Common myeloid progenitor, CD34-positive (primary cell): Measurements from ENCODE around the gene KIRREL3.

ENCODE experiments used
- CTCF ChIA-PET: fragments of 350-600 bp; sonication (Branson Sonifier 250); formaldehyde crosslinking; loops from one replicate; lab custom pipeline; 2021; ENCODE audit warnings: antibody characterized with exemption; lab: Charles Lee
- POLR2A ChIA-PET: fragments of 350-600 bp; sonication (Branson Sonifier 250); formaldehyde crosslinking; loops from one replicate; lab custom pipeline; 2021; ENCODE audit warnings: antibody characterized with exemption; lab: Charles Lee
- DNase-seq, 3 donors: peaks; one replicate each; pipeline versions ENCODE4 v3.0.0 to v3.0.0-alpha.2; 2013
- H3K27ac ChIP-seq, 2 experiments: 1 replicate in 1 of 2; 2 replicates in 1 of 2; pipeline ENCODE4 v1.7.0; 2013; ENCODE audit warnings: inconsistent platforms in 2 of 2, low read length in 2 of 2, mild to moderate bottlenecking in 2 of 2, low read depth in 1 of 2, moderate library complexity in 1 of 2; ENCODE audit not compliant: severe bottlenecking in 2 of 2, insufficient read depth in 1 of 2, poor library complexity in 1 of 2
- H3K27me3 ChIP-seq, 5 experiments: replicated peaks in 2 of 5; 1 replicate in 3 of 5; 2 replicates in 2 of 5; pipeline versions ENCODE4 v1.6.1 to v1.7.0; 2013; ENCODE audit warnings: low read length in 4 of 5, mild to moderate bottlenecking in 2 of 5, moderate library complexity in 2 of 5, inconsistent platforms in 1 of 5; ENCODE audit not compliant: insufficient read depth in 5 of 5, control insufficient read depth in 4 of 5
- H3K36me3 ChIP-seq, 4 experiments: 1 replicate in 2 of 4; 2 replicates in 2 of 4; pipeline versions ENCODE4 v1.6.1 to v1.7.0; 2013; ENCODE audit warnings: low read length in 3 of 4, control low read depth in 1 of 4, mild to moderate bottlenecking in 1 of 4; ENCODE audit not compliant: control insufficient read depth in 4 of 4, insufficient read depth in 4 of 4
- H3K4me1 ChIP-seq, 4 experiments: 1 replicate in 3 of 4; 2 replicates in 1 of 4; pipeline versions ENCODE4 v1.6.1 to v1.7.1; 2013; ENCODE audit warnings: low read length in 3 of 4, mild to moderate bottlenecking in 3 of 4, control low read depth in 1 of 4, inconsistent platforms in 1 of 4, moderate library complexity in 1 of 4; ENCODE audit not compliant: control insufficient read depth in 4 of 4, insufficient read depth in 4 of 4; ENCODE audit errors: control extremely low read depth in 1 of 4
- H3K4me3 ChIP-seq, 7 experiments: 1 replicate in 4 of 7; 2 replicates in 3 of 7; pipeline versions ENCODE4 v1.5.1 to v1.7.0; 2013; ENCODE audit warnings: mild to moderate bottlenecking in 7 of 7, low read length in 6 of 7, moderate library complexity in 6 of 7, inconsistent platforms in 2 of 7, low read depth in 2 of 7, control low read depth in 1 of 7; ENCODE audit not compliant: insufficient read depth in 4 of 7, control insufficient read depth in 1 of 7; ENCODE audit errors: extremely low read depth in 1 of 7
- H3K9me3 ChIP-seq, 5 experiments: 1 replicate in 4 of 5; 2 replicates in 1 of 5; pipeline versions ENCODE4 v1.6.1 to v1.7.1; 2013; ENCODE audit warnings: low read length in 4 of 5, mild to moderate bottlenecking in 2 of 5, inconsistent platforms in 1 of 5, low read depth in 1 of 5, moderate library complexity in 1 of 5; ENCODE audit not compliant: control insufficient read depth in 4 of 5, insufficient read depth in 2 of 5; ENCODE audit errors: control extremely low read depth in 1 of 5
- WGBS: methylation state at CpG from one replicate; pipeline ENCODE4 v1.1.5; 2013; ENCODE audit not compliant: insufficient coverage; 5-methylcytosine and 5-hydroxymethylcytosine counted together

The KIRREL3 gene

DNA sequence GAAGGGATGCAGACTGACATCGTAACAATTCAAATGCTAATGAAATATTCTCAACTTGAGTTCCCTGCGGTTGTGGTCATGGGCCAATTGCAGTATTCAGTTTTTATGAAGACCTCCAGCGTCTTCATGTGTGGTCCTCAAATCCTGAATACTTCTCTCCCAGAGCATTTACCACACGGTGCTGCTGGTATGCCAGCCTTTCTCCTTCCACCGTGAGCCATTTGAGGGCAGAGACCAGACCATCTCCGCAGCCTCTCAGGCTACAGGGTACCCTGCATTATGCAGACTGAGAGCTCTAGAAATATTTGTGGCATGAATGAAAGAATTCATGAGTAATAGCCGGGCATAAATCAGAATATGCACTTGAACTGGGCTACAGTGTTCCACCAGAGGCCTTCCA, 355.4 kb downstream of the KIRREL3 start:
- WGBS, result 100% methylated on average over 3 of the region's 7 CpGs
- Histone ChIP-seq H3K9me3 (peaks cover 0 to 2% (median 0%) of the 10 kb centered on the region in 5 experiments), H3K27ac (no peak overlapping the region), H3K27me3 (peaks cover 0 to 19% (median 6%) of the 10 kb centered on the region in 5 experiments), H3K36me3 (no peaks in the 10 kb centered on the region), H3K4me3 (no peak overlapping the region), H3K4me1 (no peaks in the 10 kb centered on the region)
- POLR2A ChIA-PET, result no interaction called here
- CTCF ChIA-PET, result no interaction called here
- DNase-seq, result no peak

DNA sequence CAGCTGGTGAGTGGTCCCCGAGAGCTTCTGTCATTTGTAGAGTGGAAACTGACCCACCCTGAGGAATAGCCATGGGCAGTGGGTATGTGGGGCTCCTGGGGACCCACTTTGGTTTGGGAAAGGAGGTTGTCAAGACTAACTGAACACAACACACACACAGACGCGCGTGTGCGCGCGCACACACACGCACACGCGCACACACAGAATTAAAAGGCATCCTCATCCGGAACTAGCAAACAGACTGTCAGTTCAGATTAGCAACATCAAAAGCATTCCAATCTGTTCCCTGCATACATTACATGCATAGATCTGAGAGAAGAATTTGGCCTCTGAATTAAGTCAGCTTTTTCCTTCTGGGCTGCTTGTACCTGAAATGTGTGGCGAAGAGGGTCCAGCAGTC, 360.4 kb downstream of the KIRREL3 start:
- Histone ChIP-seq H3K27me3 (peaks cover 3 to 49% (median 13%) of the 10 kb centered on the region in 5 experiments), H3K9me3 (peaks cover 0 to 2% (median 0%) of the 10 kb centered on the region in 5 experiments), H3K27ac (no peak overlapping the region), H3K36me3 (no peaks in the 10 kb centered on the region), H3K4me3 (no peak overlapping the region), H3K4me1 (no peaks in the 10 kb centered on the region)
- no peak for DNase-seq
- 98% methylated on average over 8 of the region's 12 CpGs for WGBS
- CTCF ChIA-PET, result no interaction called here
- POLR2A ChIA-PET, result no interaction called here

DNA sequence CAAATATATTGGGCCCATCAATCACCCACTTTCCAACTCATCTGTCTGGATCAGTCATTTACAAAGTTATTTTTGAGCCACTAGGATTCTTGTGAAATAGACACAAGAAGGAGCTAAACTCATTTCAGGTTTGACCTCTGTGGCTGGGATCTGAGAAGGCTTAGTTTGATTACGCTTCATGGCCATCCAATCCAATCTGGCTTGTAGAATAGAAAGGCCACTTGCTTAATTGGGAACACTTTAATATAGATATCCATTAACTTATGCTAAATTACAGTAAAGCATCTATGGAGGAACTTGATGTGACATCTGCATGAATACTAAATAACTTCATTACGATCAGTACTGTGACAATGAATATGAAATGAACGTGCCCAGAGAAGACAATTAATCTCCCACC, 360.9 kb downstream of the KIRREL3 start:
- no CpG with 5 or more reads among the region's 3 CpGs for WGBS
- ChIA-PET POLR2A (no interaction called here), CTCF (interaction anchor here (1.0 kb wide), 1 partner anchor 12 kb away, joined by 3 read pairs; no protein-coding TSS in a partner anchor)
- Histone ChIP-seq H3K9me3 (peaks cover 0 to 2% (median 0%) of the 10 kb centered on the region in 5 experiments), H3K27ac (no peak overlapping the region), H3K36me3 (no peaks in the 10 kb centered on the region), H3K4me3 (no peak overlapping the region), H3K4me1 (no peaks in the 10 kb centered on the region), H3K27me3 (peaks cover 3 to 50% (median 12%) of the 10 kb centered on the region in 5 experiments)
- DNase-seq, result no peak

DNA sequence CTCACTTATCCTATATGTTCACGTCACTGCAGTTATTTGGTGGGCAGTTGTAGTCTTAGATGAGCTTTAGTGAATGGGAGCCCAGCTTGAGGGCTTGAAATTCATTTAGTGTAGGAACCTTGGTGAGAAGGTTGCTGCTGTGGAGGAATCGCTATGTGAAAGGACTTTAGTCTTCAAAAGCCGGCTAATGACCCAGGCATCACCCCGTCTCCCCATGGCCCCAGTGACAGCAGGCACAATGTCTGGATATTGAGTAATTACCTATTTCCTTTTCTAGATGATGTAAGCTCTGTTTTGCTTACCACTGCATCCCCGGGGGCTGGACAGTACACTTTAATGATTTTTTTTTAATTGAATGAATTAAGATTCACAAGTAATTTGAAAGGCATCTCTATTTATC, 361.9 kb downstream of the KIRREL3 start:
- no peaks in the 10 kb centered on the region for H3K4me1 ChIP-seq
- POLR2A ChIA-PET, result no interaction called here
- no peak for DNase-seq
- 47% methylated on average over 3 of the region's 5 CpGs for WGBS
- no peaks in the 10 kb centered on the region for H3K36me3 ChIP-seq
- peaks cover 3 to 56% (median 16%) of the 10 kb centered on the region in 5 experiments for H3K27me3 ChIP-seq
- no peak overlapping the region for H3K27ac ChIP-seq
- CTCF ChIA-PET, result interaction anchor here (1.0 kb wide), 1 partner anchor 13 kb away, joined by 3 read pairs; no protein-coding TSS in a partner anchor
- no peak overlapping the region for H3K4me3 ChIP-seq
- H3K9me3 ChIP-seq, result peaks cover 0 to 2% (median 0%) of the 10 kb centered on the region in 5 experiments

DNA sequence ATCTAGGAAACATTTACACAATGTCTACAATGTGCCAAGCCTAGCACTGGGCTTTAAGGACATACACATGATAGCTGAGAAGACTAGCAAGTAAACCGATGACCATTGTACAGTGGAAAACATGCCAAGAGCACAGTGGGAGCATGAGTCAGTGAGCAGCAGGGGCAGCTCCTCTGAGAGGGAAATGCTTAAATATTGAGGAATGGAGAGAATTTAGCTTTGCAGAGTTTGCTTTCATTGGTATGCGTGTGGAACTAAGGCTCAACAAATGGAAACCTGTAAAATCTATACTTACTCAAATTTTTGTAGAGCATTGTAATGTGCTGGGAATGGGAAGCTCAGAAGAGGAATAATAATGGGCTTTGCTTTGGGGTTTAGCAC, 362.8 kb downstream of the KIRREL3 start:
- CTCF ChIA-PET, result no interaction called here
- no peak overlapping the region for H3K27ac ChIP-seq

DNA sequence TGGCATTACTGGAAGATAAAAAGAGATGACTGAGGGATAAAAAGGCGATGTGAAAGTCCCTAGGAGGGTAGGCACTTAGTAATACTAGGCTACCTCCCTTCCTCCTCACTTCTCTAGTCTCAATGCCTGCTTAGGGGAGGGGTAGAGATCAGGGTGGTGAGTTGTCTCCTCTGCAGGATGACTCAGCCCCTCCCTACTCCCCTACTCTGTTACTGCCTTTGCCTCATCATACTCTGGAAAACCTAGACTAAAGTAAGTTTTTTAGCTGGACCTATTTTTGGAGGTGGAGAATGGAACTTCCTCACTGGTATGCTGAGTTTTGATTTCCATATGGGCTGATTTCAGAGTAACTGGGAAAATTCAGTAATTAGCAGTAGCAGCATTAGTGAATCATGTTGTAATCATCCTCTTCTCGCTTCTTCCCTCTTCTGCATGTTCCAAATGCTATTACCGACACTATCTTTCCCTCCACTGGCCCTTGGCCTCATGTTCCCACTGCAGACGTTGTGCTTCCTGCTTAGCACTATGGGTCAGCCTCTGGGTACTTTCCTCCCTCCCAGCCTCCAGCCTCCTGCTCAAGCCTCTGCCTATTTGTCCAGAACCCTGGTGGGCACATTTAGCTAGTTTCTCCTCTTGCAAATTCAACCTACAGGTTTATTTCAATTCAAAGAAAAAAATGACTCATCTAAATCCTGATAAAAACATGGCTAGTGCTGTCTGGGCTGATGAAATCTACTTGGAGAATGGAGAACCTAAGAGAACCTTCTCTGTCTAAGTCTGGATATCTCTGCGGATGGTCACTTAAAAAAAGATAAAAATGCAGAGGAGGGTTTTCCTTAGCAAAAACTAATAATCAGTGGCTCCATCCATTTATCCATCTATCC, 363.4 kb downstream of the KIRREL3 start:
- ChIA-PET POLR2A (no interaction called here), CTCF (no interaction called here)
- no peak overlapping the region for H3K4me3 ChIP-seq
- WGBS, result 78% methylated on average over 3 of the region's 5 CpGs
- H3K27ac ChIP-seq, result no peak overlapping the region
- no peak for DNase-seq
- no peaks in the 10 kb centered on the region for H3K4me1 ChIP-seq
- peaks cover 0 to 2% (median 0%) of the 10 kb centered on the region in 5 experiments for H3K9me3 ChIP-seq
- H3K36me3 ChIP-seq, result no peaks in the 10 kb centered on the region
- peaks cover 3 to 47% (median 16%) of the 10 kb centered on the region in 5 experiments for H3K27me3 ChIP-seq

More for the DNA sequence above, 362.8 kb downstream of the KIRREL3 start:
- H3K9me3 ChIP-seq, result peaks cover 0 to 2% (median 0%) of the 10 kb centered on the region in 5 experiments
- H3K4me1 ChIP-seq, result no peaks in the 10 kb centered on the region
- POLR2A ChIA-PET, result no interaction called here
- DNase-seq, result no peak
- H3K27me3 ChIP-seq, result peaks cover 3 to 52% (median 16%) of the 10 kb centered on the region in 5 experiments
- H3K36me3 ChIP-seq, result no peaks in the 10 kb centered on the region
- WGBS, result 100% methylated on average over 1 of the region's 2 CpGs
- H3K4me3 ChIP-seq, result no peak overlapping the region

DNA sequence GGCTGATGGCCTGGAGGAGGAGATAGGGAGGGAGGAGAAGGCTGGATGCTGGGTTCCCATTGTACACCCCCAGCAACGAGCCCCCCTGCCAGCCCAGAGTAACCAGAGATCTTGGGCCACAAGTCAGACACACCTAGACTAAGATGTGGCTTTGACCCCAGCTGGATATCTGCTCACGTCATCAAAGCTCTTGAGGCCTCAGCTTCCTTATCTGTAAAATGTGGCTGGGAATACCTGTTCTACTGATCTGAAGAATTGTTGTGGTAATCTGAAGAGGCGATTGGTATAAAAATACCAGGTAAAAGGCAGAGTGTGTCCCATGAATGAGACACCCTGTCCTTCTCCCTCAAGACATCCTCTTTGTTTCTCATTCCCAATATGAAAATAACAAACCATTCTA, 365.1 kb downstream of the KIRREL3 start:
- DNase-seq, result no peak
- no peak overlapping the region for H3K4me3 ChIP-seq
- WGBS, result 93% methylated on average over 2 of the region's 3 CpGs
- no peaks in the 10 kb centered on the region for H3K36me3 ChIP-seq
- no peaks in the 10 kb centered on the region for H3K4me1 ChIP-seq
- H3K27ac ChIP-seq, result no peak overlapping the region
- POLR2A ChIA-PET, result no interaction called here
- CTCF ChIA-PET, result no interaction called here
- peaks cover 3 to 43% (median 16%) of the 10 kb centered on the region in 5 experiments for H3K27me3 ChIP-seq
- H3K9me3 ChIP-seq, result no peaks in the 10 kb centered on the region
